Brain microvascular endothelial cell (primary cell): ENCODE results near the gene HCN2.
A peak's percentile ranks its signal among the peaks of the same experiment; 100 is the strongest.

Experiments used
- DNase-seq: peaks from one replicate; pipeline ENCODE4 v3.0.0-alpha.2; 2020
- H3K27ac ChIP-seq: fragments of 250-450 bp; sonication (Bioruptor Pico); 2 replicates; pipeline ENCODE4 v1.5.1; 2020; ENCODE audit warnings: mild to moderate bottlenecking, moderate library complexity
- H3K27me3 ChIP-seq: fragments of 250-450 bp; sonication (Bioruptor Pico); replicated peaks from 2 replicates; pipeline ENCODE4 v1.5.1; 2020; ENCODE audit warnings: mild to moderate bottlenecking
- H3K36me3 ChIP-seq: fragments of 250-450 bp; sonication (Bioruptor Pico); replicated peaks from 2 replicates; pipeline ENCODE4 v1.5.1; 2020; ENCODE audit warnings: mild to moderate bottlenecking
- H3K4me3 ChIP-seq: 2 replicates; pipeline ENCODE4 v1.5.1; 2011; ENCODE audit warnings: low read depth, mild to moderate bottlenecking, control low read depth, low read length, moderate library complexity
- CTCF ChIP-seq: IDR thresholded peaks from 2 replicates; pipeline ENCODE4 v1.5.1; 2011; ENCODE audit warnings: low read depth, mild to moderate bottlenecking, moderate library complexity, low read length, control low read depth, inconsistent platforms; ENCODE audit errors: missing control alignments
- in situ Hi-C: cut with HindIII; loops from 2 replicates; pipeline ENCODE4 v1.10.0; 2017; ENCODE audit warnings: low sequenced_read_pairs, low pct_ligation_motif_present

Gene HCN2

GRCh38 chr19:656751-657559 is 67.3 kb downstream of the HCN2 start:
- in situ Hi-C loops: no loop called here
- Histone ChIP-seq H3K27ac (no peak overlapping the region), H3K36me3 (peaks cover 35% of the 10 kb centered on the region), H3K4me3 (no peak overlapping the region), H3K27me3 (no peaks in the 10 kb centered on the region)
- no peak for TF ChIP-seq CTCF
- DNase-seq: no peak

GRCh38 chr19:657611-658010 is 67.9 kb downstream of the HCN2 start:
- H3K27me3 ChIP-seq: no peaks in the 10 kb centered on the region
- H3K36me3 ChIP-seq: peaks cover 29% of the 10 kb centered on the region
- no peak overlapping the region for H3K4me3 ChIP-seq
- DNase-seq: no peak
- no peak for TF ChIP-seq CTCF
- in situ Hi-C loops: no loop called here
- H3K27ac ChIP-seq: no peak overlapping the region

GRCh38 chr19:658059-658839 is 68.6 kb downstream of the HCN2 start:
- no peak overlapping the region for H3K4me3 ChIP-seq
- H3K36me3 ChIP-seq: peaks cover 25% of the 10 kb centered on the region
- no peak for TF ChIP-seq CTCF
- in situ Hi-C loops: no loop called here
- DNase-seq: no peak
- no peaks in the 10 kb centered on the region for H3K27me3 ChIP-seq
- H3K27ac ChIP-seq: no peak overlapping the region

GRCh38 chr19:658916-659839 is 69.5 kb downstream of the HCN2 start:
- TF ChIP-seq CTCF: no peak
- in situ Hi-C loops: no loop called here
- peak; percentile 35 for DNase-seq
- Histone ChIP-seq H3K36me3 (peaks cover 16% of the 10 kb centered on the region), H3K4me3 (no peak overlapping the region), H3K27ac (peak overlapping the region; percentile 50), H3K27me3 (no peaks in the 10 kb centered on the region)

GRCh38 chr19:660793-661426 is 71.2 kb downstream of the HCN2 start:
- in situ Hi-C loops: no loop called here
- Histone ChIP-seq H3K4me3 (peak overlapping the region; percentile 88), H3K36me3 (peaks cover 14% of the 10 kb centered on the region), H3K27ac (peak overlapping the region; percentile 87), H3K27me3 (no peaks in the 10 kb centered on the region)
- no peak for TF ChIP-seq CTCF
- DNase-seq: no peak
